M059J (cell line): Measurements from ENCODE around the gene NUB1. TPM values are rescaled to one million over a fixed set of nuclear protein-coding genes. Genes with fewer than 3 reads are reported as not detected.

Experiments
- DNase-seq: peaks from one replicate; pipeline ENCODE4 v3.0.0-alpha.2; 2012; ENCODE audit warnings: low read depth
- total RNA-seq: library from RNA; depleted of rRNA; stranded (reverse); fragments of >200 nt; shearing (Covaris generic); gene quantifications from 2 replicates; pipeline ENCODE4 v1.2.3, GENCODE V29; 2014

The NUB1 gene
- total RNA-seq, 1 experiment from 2014 or later = 74.4 TPM

- DNase-seq = peak; percentile 67
These were observed 62.8 kb downstream of the NUB1 start for GRCh38 chr7:151404216-151405011.

- no peak for DNase-seq
These were observed 63.4 kb downstream of the NUB1 start for GRCh38 chr7:151405056-151405455.

GRCh38 chr7:151405588-151405987, 64.0 kb downstream of the NUB1 start:
- DNase-seq = no peak

- no peak for DNase-seq
These were observed 64.7 kb downstream of the NUB1 start for GRCh38 chr7:151406051-151406875.

- no peak for DNase-seq
These were observed 65.4 kb downstream of the NUB1 start for GRCh38 chr7:151406886-151407583.

GRCh38 chr7:151408498-151408838, 66.9 kb downstream of the NUB1 start:
- no peak for DNase-seq

- DNase-seq = peak; percentile 50
These were observed 67.4 kb downstream of the NUB1 start for GRCh38 chr7:151408839-151409666.

- no peak for DNase-seq
These were observed 68.2 kb downstream of the NUB1 start, which contains the start of gene WDR86 for GRCh38 chr7:151409667-151410404. WDR86 (minus strand) TSS chr7:151410038; CDS start chr7:151409589, 449 bp downstream.

- DNase-seq = no peak
These were observed 69.1 kb downstream of the NUB1 start for GRCh38 chr7:151410405-151411390.

GRCh38 chr7:151411551-151411950, 69.9 kb downstream of the NUB1 start:
- no peak for DNase-seq

- no peak for DNase-seq
These were observed 70.7 kb downstream of the NUB1 start for GRCh38 chr7:151412318-151412717.

GRCh38 chr7:151413241-151413640, 71.6 kb downstream of the NUB1 start:
- DNase-seq = no peak

- DNase-seq = no peak
These were observed 73.9 kb downstream of the NUB1 start for GRCh38 chr7:151415375-151416105.

GRCh38 chr7:151416112-151416940, 74.7 kb downstream of the NUB1 start:
- no peak for DNase-seq

- no peak for DNase-seq
These were observed 75.3 kb downstream of the NUB1 start for GRCh38 chr7:151416941-151417315.

- no peak for DNase-seq
These were observed 78.5 kb downstream of the NUB1 start for GRCh38 chr7:151420144-151420543.

GRCh38 chr7:151422212-151422611, 80.6 kb downstream of the NUB1 start:
- no peak for DNase-seq

- DNase-seq = no peak
These were observed 81.6 kb downstream of the NUB1 start for GRCh38 chr7:151423226-151423625.
